Measurements from ENCODE around the gene DZANK1. TPM values are rescaled to one million over a fixed set of nuclear protein-coding genes. Genes with fewer than 3 reads are reported as not detected.

Gene DZANK1
- total and polyA plus RNA-seq, 2 experiments from 2014 or later, result 1.2 to 1.6 TPM

- WGBS, 2 experiments (ENCODE audit: low coverage in 1 of 2, low lambda C conversion rate in 2 of 2, missing lambda C conversion rate in 2 of 2), result 99 to 100% methylated on average over 4 of the region's 4 CpGs
- Histone ChIP-seq H2AFZ (no peak overlapping the region), H3K79me2 (ENCODE audit: insufficient read depth) (no peaks in the 10 kb centered on the region), H3K4me1 (ENCODE audit: insufficient read depth) (no peaks in the 10 kb centered on the region), H3K4me3 (no peak overlapping the region), H3K9me3 (ENCODE audit: low read depth) (no peaks in the 10 kb centered on the region), H4K20me1 (ENCODE audit: insufficient read depth) (no peaks in the 10 kb centered on the region), H3K27me3 (replicated peaks; ENCODE audit: insufficient read depth) (no peaks in the 10 kb centered on the region), H3K36me3 (ENCODE audit: low read depth) (peaks cover 32% of the 10 kb centered on the region), H3F3A (ENCODE audit: insufficient read depth) (no peaks in the 10 kb centered on the region), H3K4me2 (ENCODE audit: unreplicated experiment) (no peak overlapping the region), H3K9me2 (ENCODE audit: insufficient read depth) (no peaks in the 10 kb centered on the region), H3K27ac (no peak overlapping the region), H3K9ac (no peak overlapping the region)
- DNase-seq, result no peak
- in situ Hi-C loops (cut with MboI), result no loop called here
- TF ChIP-seq EZH2 (IDR thresholded peaks at IDR 0.05; ENCODE audit: insufficient read depth, poor library complexity, severe bottlenecking) (no peak), EZH2phosphoT487 (IDR thresholded peaks at IDR 0.05; ENCODE audit: insufficient read depth, low read depth) (no peak)
These were observed 14.8 kb upstream of the DZANK1 start for GRCh38 chr20:18481596-18481995.

DNA sequence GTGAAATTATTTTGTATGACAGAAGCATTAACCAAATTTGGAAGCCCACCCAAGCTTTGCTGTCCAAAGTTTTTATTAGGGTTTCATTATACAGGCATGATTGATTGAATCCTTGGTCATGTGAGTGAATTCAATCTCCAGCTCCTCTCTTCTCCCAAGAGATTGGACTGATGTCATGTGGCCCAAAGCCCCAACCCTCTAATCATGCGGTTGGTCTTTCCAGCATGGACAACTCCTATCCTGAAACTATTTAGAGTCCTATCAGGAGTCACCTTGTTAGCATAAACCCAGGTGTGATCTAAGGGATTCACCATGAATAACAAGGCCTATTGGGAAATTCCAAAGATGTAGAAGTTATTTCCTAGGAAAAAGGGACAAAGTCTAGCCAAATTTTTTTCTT is 11.0 kb upstream of the DZANK1 start:
- H3K9ac ChIP-seq, result no peak overlapping the region
- no peak overlapping the region for H2AFZ ChIP-seq
- no peak overlapping the region for H3K4me2 ChIP-seq (ENCODE audit: unreplicated experiment)
- in situ Hi-C loops (cut with MboI), result no loop called here
- TF ChIP-seq EZH2 (IDR thresholded peaks at IDR 0.05; ENCODE audit: insufficient read depth, poor library complexity, severe bottlenecking), result no peak
- no peak for TF ChIP-seq EZH2phosphoT487 (IDR thresholded peaks at IDR 0.05; ENCODE audit: insufficient read depth, low read depth)
- H4K20me1 ChIP-seq (ENCODE audit: insufficient read depth), result no peaks in the 10 kb centered on the region
- H3K4me1 ChIP-seq (ENCODE audit: insufficient read depth), result no peaks in the 10 kb centered on the region
- H3K27me3 ChIP-seq (replicated peaks; ENCODE audit: insufficient read depth), result no peaks in the 10 kb centered on the region
- DNase-seq, result no peak
- H3K79me2 ChIP-seq (ENCODE audit: insufficient read depth), result no peaks in the 10 kb centered on the region
- H3F3A ChIP-seq (ENCODE audit: insufficient read depth), result no peaks in the 10 kb centered on the region
- WGBS, 2 experiments (ENCODE audit: low coverage in 1 of 2, low lambda C conversion rate in 2 of 2, missing lambda C conversion rate in 2 of 2), result 59 to 61% methylated on average over 1 of the region's 1 CpG
- H3K9me3 ChIP-seq (ENCODE audit: low read depth), result no peaks in the 10 kb centered on the region
- H3K4me3 ChIP-seq, result no peak overlapping the region
- H3K36me3 ChIP-seq (ENCODE audit: low read depth), result peaks cover 47% of the 10 kb centered on the region
- no peak overlapping the region for H3K27ac ChIP-seq
- H3K9me2 ChIP-seq (ENCODE audit: insufficient read depth), result no peaks in the 10 kb centered on the region

DNA sequence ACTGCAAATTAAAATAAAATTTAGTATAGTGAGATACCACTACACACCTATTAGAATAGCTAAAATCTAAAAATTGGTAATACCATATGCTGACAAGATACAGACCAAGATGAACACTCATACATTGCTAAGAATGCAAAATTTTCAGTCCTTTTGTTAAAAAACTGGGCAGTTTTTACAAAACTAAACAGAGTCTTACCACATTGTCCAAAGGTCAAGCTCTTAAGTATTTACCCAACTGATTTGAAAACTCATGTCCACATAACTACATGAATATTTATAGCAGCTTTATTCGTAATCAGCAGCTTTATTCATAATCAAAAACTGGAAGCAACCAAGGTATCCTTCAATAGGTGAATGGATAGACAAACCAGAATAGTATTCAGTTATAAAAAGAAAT is 10.4 kb upstream of the DZANK1 start:
- Histone ChIP-seq H2AFZ (no peak overlapping the region), H3K27me3 (replicated peaks; ENCODE audit: insufficient read depth) (no peaks in the 10 kb centered on the region), H3K4me1 (ENCODE audit: insufficient read depth) (no peaks in the 10 kb centered on the region), H3F3A (ENCODE audit: insufficient read depth) (no peaks in the 10 kb centered on the region), H3K9me2 (ENCODE audit: insufficient read depth) (no peaks in the 10 kb centered on the region), H3K36me3 (ENCODE audit: low read depth) (peaks cover 50% of the 10 kb centered on the region), H3K4me3 (no peak overlapping the region), H4K20me1 (ENCODE audit: insufficient read depth) (no peaks in the 10 kb centered on the region), H3K4me2 (ENCODE audit: unreplicated experiment) (no peak overlapping the region), H3K27ac (no peak overlapping the region), H3K9ac (no peak overlapping the region), H3K9me3 (ENCODE audit: low read depth) (no peaks in the 10 kb centered on the region), H3K79me2 (ENCODE audit: insufficient read depth) (0 out of 2 replicates have a peak, but pooled peaks cover under 1% of the 10 kb centered on the region)
- WGBS, 2 experiments (ENCODE audit: low coverage in 1 of 2, low lambda C conversion rate in 2 of 2, missing lambda C conversion rate in 2 of 2), result 94 to 97% methylated on average over 1 of the region's 1 CpG
- DNase-seq, result no peak
- no peak for TF ChIP-seq EZH2 (IDR thresholded peaks at IDR 0.05; ENCODE audit: insufficient read depth, poor library complexity, severe bottlenecking)
- no peak for TF ChIP-seq EZH2phosphoT487 (IDR thresholded peaks at IDR 0.05; ENCODE audit: insufficient read depth, low read depth)
- in situ Hi-C loops (cut with MboI), result no loop called here

GRCh38 chr20:18466574-18466893 is 296 bp downstream of the DZANK1 start:
- H3K4me2 ChIP-seq (ENCODE audit: unreplicated experiment), result peak overlapping the region; percentile 86
- H3K79me2 ChIP-seq (ENCODE audit: insufficient read depth), result peaks cover 43% of the 10 kb centered on the region
- WGBS, 2 experiments (ENCODE audit: low coverage in 1 of 2, low lambda C conversion rate in 2 of 2, missing lambda C conversion rate in 2 of 2), result 5% methylated on average over 15 of the region's 15 CpGs
- peak overlapping the region; percentile 96 for H3K9ac ChIP-seq
- DNase-seq, result no peak
- H3K9me3 ChIP-seq (ENCODE audit: low read depth), result no peaks in the 10 kb centered on the region
- no peak overlapping the region for H3K27ac ChIP-seq
- TF ChIP-seq EZH2phosphoT487 (IDR thresholded peaks at IDR 0.05; ENCODE audit: insufficient read depth, low read depth) (no peak), EZH2 (IDR thresholded peaks at IDR 0.05; ENCODE audit: insufficient read depth, poor library complexity, severe bottlenecking) (no peak)
- no peaks in the 10 kb centered on the region for H4K20me1 ChIP-seq (ENCODE audit: insufficient read depth)
- in situ Hi-C loops (cut with MboI), result no loop called here
- H2AFZ ChIP-seq, result peak overlapping the region; percentile 96
- peaks cover 11% of the 10 kb centered on the region for H3K4me1 ChIP-seq (ENCODE audit: insufficient read depth)
- no peaks in the 10 kb centered on the region for H3K9me2 ChIP-seq (ENCODE audit: insufficient read depth)
- H3F3A ChIP-seq (ENCODE audit: insufficient read depth), result no peaks in the 10 kb centered on the region
- peak overlapping the region; percentile 99 for H3K4me3 ChIP-seq
- no peaks in the 10 kb centered on the region for H3K36me3 ChIP-seq (ENCODE audit: low read depth)
- H3K27me3 ChIP-seq (replicated peaks; ENCODE audit: insufficient read depth), result no peaks in the 10 kb centered on the region
